H1 (cell line): Measurements from ENCODE around the gene MLNR. TPM values are rescaled to one million over a fixed set of nuclear protein-coding genes. Genes with fewer than 3 reads are reported as not detected.

Source experiments
- CTCF ChIA-PET: fragments of 300-600 bp; sonication (Branson Sonifier 250); formaldehyde crosslinking; loops from one replicate; lab custom pipeline; 2021; ENCODE audit not compliant: partially characterized antibody; lab: Charles Lee
- POLR2A ChIA-PET: fragments of 300-600 bp; sonication (Branson Sonifier 250); formaldehyde crosslinking; loops from one replicate; lab custom pipeline; 2021; ENCODE audit warnings: inconsistent platforms; ENCODE audit not compliant: partially characterized antibody; lab: Charles Lee
- DNase-seq, 2 experiments: peaks; one replicate each; pipeline versions ENCODE4 v3.0.0 to v3.0.0-alpha.2; 2010 to 2022; ENCODE audit warnings: low spot score in 2 of 2, low read depth in 1 of 2, mixed read lengths in 1 of 2
- FAIRE-seq: peaks from 2 replicates; lab custom pipeline; 2011; peaks lifted over from hg19 to GRCh38; lab: Jason Lieb, UNC
- H2AFZ ChIP-seq: 2 replicates; pipeline ENCODE4 v1.8.1; 2012; ENCODE audit warnings: low read length, inconsistent platforms
- H2AK5ac ChIP-seq: 2 replicates; pipeline ENCODE4 v1.6.1; 2013; ENCODE audit warnings: low read depth, low read length
- H2BK120ac ChIP-seq: replicated peaks from 2 replicates; pipeline ENCODE3; 2013; ENCODE audit warnings: low read depth, low read length, inconsistent platforms
- H2BK12ac ChIP-seq: 2 replicates; pipeline ENCODE4 v1.6.1; 2013; ENCODE audit warnings: low read depth, low read length
- H2BK15ac ChIP-seq: 2 replicates; pipeline ENCODE4 v1.6.1; 2013; ENCODE audit warnings: low read length
- H2BK20ac ChIP-seq: 2 replicates; pipeline ENCODE4 v1.6.1; 2013; ENCODE audit warnings: low read length
- H2BK5ac ChIP-seq: 2 replicates; pipeline ENCODE4 v1.6.1; 2013; ENCODE audit warnings: low read depth, low read length
- H3K14ac ChIP-seq: 2 replicates; pipeline ENCODE4 v1.6.1; 2013; ENCODE audit warnings: inconsistent platforms; ENCODE audit not compliant: insufficient read length
- H3K18ac ChIP-seq: 2 replicates; pipeline ENCODE4 v1.6.1; 2013; ENCODE audit warnings: low read length; ENCODE audit errors: extremely low read depth
- H3K23ac ChIP-seq: 2 replicates; pipeline ENCODE4 v1.6.1; 2013; ENCODE audit warnings: inconsistent platforms; ENCODE audit not compliant: insufficient read length
- H3K23me2 ChIP-seq: 2 replicates; pipeline ENCODE4 v1.6.1; 2013; ENCODE audit warnings: low read depth, low read length
- H3K27ac ChIP-seq: 2 replicates; pipeline ENCODE4 v1.6.1; 2011; ENCODE audit warnings: low read depth, low read length, inconsistent platforms
- H3K27me3 ChIP-seq, 4 experiments: replicated peaks in 1 of 4; 1 replicate in 1 of 4; 2 replicates in 3 of 4; pipeline versions ENCODE4 v1.6.1 to v1.8.1; 2011 to 2013; ENCODE audit warnings: low read length in 3 of 4, mild to moderate bottlenecking in 3 of 4, inconsistent platforms in 2 of 4, mixed read lengths in 2 of 4, moderate library complexity in 1 of 4; ENCODE audit not compliant: control insufficient read depth in 3 of 4, insufficient read depth in 3 of 4; ENCODE audit errors: extremely low read depth in 1 of 4
- H3K36me3 ChIP-seq, 4 experiments: 2 replicates each; pipeline versions ENCODE4 v1.6.1 to v1.8.1; 2011 to 2013; ENCODE audit warnings: mild to moderate bottlenecking in 4 of 4, low read length in 3 of 4, moderate library complexity in 2 of 4, control low read depth in 1 of 4, inconsistent platforms in 1 of 4; ENCODE audit not compliant: insufficient read depth in 4 of 4, control insufficient read depth in 2 of 4
- H3K4ac ChIP-seq: replicated peaks from 2 replicates; pipeline ENCODE3; 2013; ENCODE audit warnings: low read length, low read depth, mixed read lengths, inconsistent platforms; ENCODE audit not compliant: insufficient read length
- H3K4me1 ChIP-seq, 4 experiments: replicated peaks in 1 of 4; 1 replicate in 1 of 4; 2 replicates in 3 of 4; pipeline versions ENCODE4 v1.6.1 to v1.8.1; 2011 to 2013; ENCODE audit warnings: low read length in 3 of 4, inconsistent platforms in 2 of 4, mixed read lengths in 1 of 4; ENCODE audit not compliant: insufficient read depth in 4 of 4, control insufficient read depth in 3 of 4
- H3K4me2 ChIP-seq, 2 experiments: 2 replicates each; pipeline versions ENCODE4 v1.6.1 to v1.8.1; 2011 to 2013; ENCODE audit warnings: low read depth in 2 of 2, low read length in 2 of 2, control low read depth in 1 of 2, inconsistent platforms in 1 of 2, mild to moderate bottlenecking in 1 of 2; ENCODE audit not compliant: insufficient read depth in 1 of 2
- H3K4me3 ChIP-seq, 4 experiments: fragments of 200-600, 300-600 bp in 1 of 4; sonication (generic), shearing (Covaris generic), sonication (Bioruptor Twin) in 1 of 4; 2 replicates each; pipeline versions ENCODE4 v1.5.1 to v1.8.1; 2011 to 2016; ENCODE audit warnings: low read length in 4 of 4, low read depth in 3 of 4, control low read depth in 2 of 4, inconsistent platforms in 2 of 4, mild to moderate bottlenecking in 2 of 4, mixed read lengths in 1 of 4, moderate library complexity in 1 of 4; ENCODE audit not compliant: insufficient read depth in 2 of 4; ENCODE audit errors: extremely low read depth in 1 of 4
- H3K56ac ChIP-seq: replicated peaks from 2 replicates; pipeline ENCODE3; 2013; ENCODE audit warnings: low read depth, mild to moderate bottlenecking, mixed read lengths, low read length, inconsistent platforms; ENCODE audit not compliant: insufficient read length
- H3K79me1 ChIP-seq: 2 replicates; pipeline ENCODE4 v1.6.1; 2013; ENCODE audit warnings: low read depth, low read length, control low read depth
- H3K79me2 ChIP-seq, 2 experiments: 2 replicates each; pipeline versions ENCODE4 v1.6.1 to v1.8.1; 2012 to 2013; ENCODE audit warnings: low read length in 2 of 2, mild to moderate bottlenecking in 2 of 2, inconsistent platforms in 1 of 2; ENCODE audit not compliant: insufficient read depth in 2 of 2, control insufficient read depth in 1 of 2
- H3K9ac ChIP-seq, 4 experiments: replicated peaks in 1 of 4; 1 replicate in 1 of 4; 2 replicates in 3 of 4; pipeline versions ENCODE4 v1.6.1 to v1.8.1; 2011 to 2013; ENCODE audit warnings: low read depth in 3 of 4, low read length in 3 of 4, control low read depth in 2 of 4, mild to moderate bottlenecking in 2 of 4, moderate library complexity in 2 of 4, inconsistent platforms in 1 of 4; ENCODE audit errors: extremely low read depth in 1 of 4
- H3K9me3 ChIP-seq, 2 experiments: 2 replicates each; pipeline versions ENCODE4 v1.6.1 to v1.8.1; 2012 to 2013; ENCODE audit warnings: mild to moderate bottlenecking in 2 of 2, moderate library complexity in 2 of 2, control low read depth in 1 of 2, inconsistent platforms in 1 of 2, low read depth in 1 of 2, low read length in 1 of 2, mixed read lengths in 1 of 2; ENCODE audit not compliant: insufficient read depth in 2 of 2
- H4K20me1 ChIP-seq, 2 experiments: replicated peaks in 1 of 2; 2 replicates each; pipeline versions ENCODE3 to v1.8.1; 2011 to 2013; ENCODE audit warnings: inconsistent platforms in 2 of 2, low read length in 2 of 2, mild to moderate bottlenecking in 1 of 2; ENCODE audit not compliant: insufficient read depth in 2 of 2, control insufficient read depth in 1 of 2
- H4K5ac ChIP-seq: 2 replicates; pipeline ENCODE4 v1.6.1; 2013; ENCODE audit warnings: low read length, low read depth, mixed read lengths, inconsistent platforms; ENCODE audit not compliant: insufficient read length
- H4K8ac ChIP-seq: 2 replicates; pipeline ENCODE4 v1.8.0; 2013; ENCODE audit warnings: mild to moderate bottlenecking, moderate library complexity, low read length, inconsistent platforms; ENCODE audit not compliant: insufficient read depth; ENCODE audit errors: extremely low read depth
- H4K91ac ChIP-seq: replicated peaks from 2 replicates; pipeline ENCODE3; 2013; ENCODE audit warnings: low read length, mixed read lengths, inconsistent platforms; ENCODE audit not compliant: insufficient read length
- ASH2L ChIP-seq: fragments of 200-600, 300-600 bp; sonication (generic); IDR thresholded peaks from one replicate; pipeline ENCODE4 v1.7.1; 2017; ENCODE audit warnings: low read length
- CBX5 ChIP-seq: fragments of 300-800, 300-1000 bp; sonication (generic); IDR thresholded peaks from 2 replicates; pipeline ENCODE4 v1.7.1; 2016; ENCODE audit warnings: antibody characterized with exemption, low read length, low read depth
- POU5F1 ChIP-seq: IDR thresholded peaks from 2 replicates; pipeline ENCODE4 v1.6.1; 2011; ENCODE audit warnings: low read depth, mild to moderate bottlenecking, low read length, moderate library complexity
- RBBP5 ChIP-seq: IDR thresholded peaks from 2 replicates; pipeline ENCODE4 v1.7.1; 2012; ENCODE audit warnings: low read depth, mild to moderate bottlenecking, inconsistent platforms, low read length, moderate library complexity, borderline replicate concordance
- SIN3A ChIP-seq, 2 experiments: IDR thresholded peaks in 1 of 2; conservative IDR thresholded peaks in 1 of 2; 2 replicates each; pipeline ENCODE4 v1.6.1; 2011 to 2012; ENCODE audit warnings: low read length in 2 of 2, improper control_type of control experiment in 1 of 2, low read depth in 1 of 2, mild to moderate bottlenecking in 1 of 2
- SIX5 ChIP-seq: IDR thresholded peaks from 2 replicates; pipeline ENCODE4 v1.6.1; 2011; ENCODE audit warnings: mild to moderate bottlenecking, low read depth, low read length
- SP2 ChIP-seq: IDR thresholded peaks from 2 replicates; pipeline ENCODE4 v1.6.1; 2012; ENCODE audit warnings: mild to moderate bottlenecking, low read length, inconsistent platforms
- USF2 ChIP-seq: IDR thresholded peaks from 2 replicates; pipeline ENCODE4 v1.6.1; 2011; ENCODE audit warnings: low read length, improper control_type of control experiment
- ZNF274 ChIP-seq: IDR thresholded peaks from 2 replicates; pipeline ENCODE4 v1.7.0; 2012; ENCODE audit warnings: low read length, borderline replicate concordance; ENCODE audit errors: extremely low read depth
- polyA plus RNA-seq, 7 experiments: library from polyadenylated mRNA; depleted of rRNA in 3 of 7; stranded (reverse) in 5 of 7; unstranded in 2 of 7; fragments of >200 nt in 5 of 7; fragments of 200-250 nt in 2 of 7; gene quantifications; 1 replicate in 5 of 7; 2 replicates in 1 of 7; 4 replicates in 1 of 7; pipeline versions ENCODE4 v1.2.1 to v1.2.3, GENCODE V29; 2011 to 2013; ENCODE audit warnings: missing spikeins in 2 of 7, mixed read lengths in 2 of 7
- total RNA-seq: library from RNA; stranded (reverse); fragmentation: NEBNext Ultra II Directional; extraction: Animal tissue kit (Norgen Biotek cat#: 25700); gene quantifications from 2 replicates; pipeline ENCODE4 v1.2.1, GENCODE V29; 2021
- TF ChIP-seq, protein P1 (sequence below), 3 experiments: IDR thresholded peaks; 1 replicate in 2 of 3; 2 replicates in 1 of 3; pipeline versions ENCODE4 v1.5.1 to v1.6.1; 2011; ENCODE audit warnings: low read length in 3 of 3, mild to moderate bottlenecking in 3 of 3, inconsistent platforms in 2 of 3, low read depth in 1 of 3, moderate library complexity in 1 of 3; ENCODE audit not compliant: insufficient read depth in 1 of 3; ENCODE audit errors: control extremely low read depth in 1 of 3

The MLNR gene
- total and polyA plus RNA-seq, 2 of the 8 experiments (the other 6 are each of a cell fraction or from before 2014, with no cell fraction given), result 0.24 to 0.29 TPM

DNA sequence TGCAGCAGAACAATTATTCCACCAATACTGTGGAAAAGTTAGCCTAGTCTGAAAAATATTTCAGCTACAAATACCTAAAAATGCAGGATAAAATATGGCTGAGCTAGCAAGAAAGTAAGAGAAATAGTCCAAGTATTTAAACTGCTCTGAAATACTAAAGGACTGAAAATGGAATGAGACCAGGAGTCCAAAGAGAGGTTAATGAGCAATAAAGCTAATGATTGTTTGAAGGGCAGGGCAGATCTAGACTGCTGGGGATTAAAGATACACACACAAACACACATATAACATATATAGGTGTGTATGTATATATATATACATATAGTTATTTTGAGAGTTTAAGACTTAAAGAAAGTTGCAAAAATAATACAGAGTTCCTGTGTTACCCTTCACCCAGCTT, 25.0 kb downstream of the MLNR start:
- Histone ChIP-seq H3K4me2 (no peak overlapping the region), H4K8ac (no peak overlapping the region), H3K18ac (no peak overlapping the region), H2BK15ac (no peak overlapping the region), H2BK12ac (no peak overlapping the region), H3K9ac (no peak overlapping the region), H3K9me3 (no peaks in the 10 kb centered on the region), H2BK20ac (no peak overlapping the region), H4K5ac (no peak overlapping the region), H3K79me1 (no peaks in the 10 kb centered on the region), H3K23ac (no peak overlapping the region), H2BK120ac (no peak overlapping the region), H2BK5ac (no peak overlapping the region), H3K27ac (no peak overlapping the region), H3K36me3 (no peaks in the 10 kb centered on the region), H3K14ac (no peak overlapping the region)
- CTCF ChIA-PET, result interaction anchor here (0.7 to 1.7 kb wide), 5 partner anchors 10 to 146 kb away, joined by 3 to 5 read pairs (median 3); no protein-coding TSS in a partner anchor
- FAIRE-seq, result no peak
- POLR2A ChIA-PET, result interaction anchor here (0.6 kb wide), 1 partner anchor 521 kb away, joined by 3 read pairs; no protein-coding TSS in a partner anchor
- no peak for TF ChIP-seq SP2
- no peak for TF ChIP-seq ASH2L
- TF ChIP-seq ZNF274, result no peak
- no peak for TF ChIP-seq USF2
- TF ChIP-seq, protein P1, sequence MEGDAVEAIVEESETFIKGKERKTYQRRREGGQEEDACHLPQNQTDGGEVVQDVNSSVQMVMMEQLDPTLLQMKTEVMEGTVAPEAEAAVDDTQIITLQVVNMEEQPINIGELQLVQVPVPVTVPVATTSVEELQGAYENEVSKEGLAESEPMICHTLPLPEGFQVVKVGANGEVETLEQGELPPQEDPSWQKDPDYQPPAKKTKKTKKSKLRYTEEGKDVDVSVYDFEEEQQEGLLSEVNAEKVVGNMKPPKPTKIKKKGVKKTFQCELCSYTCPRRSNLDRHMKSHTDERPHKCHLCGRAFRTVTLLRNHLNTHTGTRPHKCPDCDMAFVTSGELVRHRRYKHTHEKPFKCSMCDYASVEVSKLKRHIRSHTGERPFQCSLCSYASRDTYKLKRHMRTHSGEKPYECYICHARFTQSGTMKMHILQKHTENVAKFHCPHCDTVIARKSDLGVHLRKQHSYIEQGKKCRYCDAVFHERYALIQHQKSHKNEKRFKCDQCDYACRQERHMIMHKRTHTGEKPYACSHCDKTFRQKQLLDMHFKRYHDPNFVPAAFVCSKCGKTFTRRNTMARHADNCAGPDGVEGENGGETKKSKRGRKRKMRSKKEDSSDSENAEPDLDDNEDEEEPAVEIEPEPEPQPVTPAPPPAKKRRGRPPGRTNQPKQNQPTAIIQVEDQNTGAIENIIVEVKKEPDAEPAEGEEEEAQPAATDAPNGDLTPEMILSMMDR (IDR thresholded peaks at IDR 0.05; ENCODE audit: control extremely low read depth in 1 of 3, insufficient read depth in 1 of 3, low read depth in 1 of 3, low read length in 3 of 3), result no peak
- TF ChIP-seq RBBP5, result no peak
- TF ChIP-seq CBX5, result no peak
- TF ChIP-seq SIN3A (conservative IDR thresholded peaks at IDR 0.05 in 1 of 2, IDR thresholded peaks at IDR 0.05 in 1 of 2; ENCODE audit: low read depth in 1 of 2, low read length in 2 of 2), result no peak
- TF ChIP-seq SIX5, result no peak
- TF ChIP-seq POU5F1, result no peak
- TF ChIP-seq, all 59 proteins: peak for 0
- Histone ChIP-seq H4K91ac (no peak overlapping the region), H3K23me2 (peaks cover 12% of the 10 kb centered on the region), H4K20me1 (no peaks in the 10 kb centered on the region), H2AFZ (no peak overlapping the region), H3K4me1 (no peaks in the 10 kb centered on the region; a peak in 1 of 7 replicates), H2AK5ac (no peak overlapping the region), H3K56ac (no peak overlapping the region), H3K4me3 (no peak overlapping the region), H3K79me2 (no peaks in the 10 kb centered on the region), H3K4ac (no peak overlapping the region), H3K27me3 (no peaks in the 10 kb centered on the region)
- no peak for DNase-seq
